ENCODE results near the gene NFATC1. TPM values are rescaled to one million over a fixed set of nuclear protein-coding genes. Genes with fewer than 3 reads are reported as not detected.

NFATC1 gene
- polyA plus RNA-seq, 1 donor from 2014 or later: 0.37 TPM

DNA sequence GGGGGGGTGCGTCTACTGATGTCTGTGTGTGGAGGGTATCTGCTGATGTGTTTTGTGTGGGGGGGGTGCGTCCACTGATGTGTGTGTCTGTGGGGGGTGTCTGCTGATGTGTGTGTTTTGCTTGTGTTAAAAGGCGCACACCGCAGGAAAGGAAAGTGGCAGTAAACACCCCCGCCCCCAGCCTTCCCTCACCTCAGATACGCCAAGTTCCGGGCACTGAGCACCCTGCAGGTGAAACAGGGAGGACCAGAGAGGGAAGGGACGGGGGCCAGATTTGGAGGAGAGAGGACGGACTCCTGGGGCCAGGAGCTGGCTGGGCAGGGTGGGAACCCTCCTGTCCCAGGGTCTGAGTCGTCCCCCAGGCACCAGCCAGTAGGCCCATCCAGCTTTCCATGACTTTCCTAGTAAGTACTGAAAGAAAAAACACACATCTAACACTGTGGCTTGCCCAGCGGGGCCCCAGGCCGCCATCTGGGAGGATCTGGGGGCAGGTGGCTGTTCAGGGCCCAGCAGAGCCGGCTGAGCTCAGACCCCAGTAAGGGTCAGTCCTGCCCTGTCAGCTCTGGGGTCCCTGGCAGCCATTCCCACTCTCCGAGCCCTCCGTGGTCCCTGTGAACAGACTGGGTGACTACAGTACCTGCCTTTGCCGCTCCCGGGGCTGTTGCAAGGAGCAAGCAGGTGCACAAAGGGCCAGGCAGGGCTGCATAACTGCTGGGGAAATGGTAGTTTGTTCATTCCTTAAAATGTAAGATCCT, 126.9 kb downstream of the NFATC1 start:
- no peak overlapping the region for H3K4me2 ChIP-seq (ENCODE audit: low read length)
- H3F3A ChIP-seq (ENCODE audit: insufficient read depth, low read length, poor library complexity, severe bottlenecking): no peaks in the 10 kb centered on the region
- no peaks in the 10 kb centered on the region for H3K36me3 ChIP-seq (ENCODE audit: insufficient read depth, low read length)
- H3K27ac ChIP-seq (ENCODE audit: low read length): no peak overlapping the region
- H2AFZ ChIP-seq (ENCODE audit: low read depth, low read length): no peak overlapping the region
- no peaks in the 10 kb centered on the region for H3K27me3 ChIP-seq (ENCODE audit: insufficient read depth, low read depth, low read length)
- H3K4me3 ChIP-seq (ENCODE audit: low read length): no peak overlapping the region
- H3K79me2 ChIP-seq (replicated peaks; ENCODE audit: insufficient read depth, low read length): no peaks in the 10 kb centered on the region
- H3K9me3 ChIP-seq (ENCODE audit: low read length): no peaks in the 10 kb centered on the region
- H4K20me1 ChIP-seq (ENCODE audit: insufficient read depth): no peaks in the 10 kb centered on the region
- TF ChIP-seq EP300 (conservative IDR thresholded peaks at IDR 0.05; ENCODE audit: poor library complexity, severe bottlenecking) (no peak), EZH2 (IDR thresholded peaks at IDR 0.05; ENCODE audit: borderline replicate concordance, insufficient read depth, low read length, poor library complexity, severe bottlenecking) (no peak), RAD21 (conservative IDR thresholded peaks at IDR 0.05) (no peak), TAF1 (IDR thresholded peaks at IDR 0.05; ENCODE audit: low read depth) (no peak), POLR2AphosphoS5 (IDR thresholded peaks at IDR 0.05) (no peak)
- TF ChIP-seq, protein P1, sequence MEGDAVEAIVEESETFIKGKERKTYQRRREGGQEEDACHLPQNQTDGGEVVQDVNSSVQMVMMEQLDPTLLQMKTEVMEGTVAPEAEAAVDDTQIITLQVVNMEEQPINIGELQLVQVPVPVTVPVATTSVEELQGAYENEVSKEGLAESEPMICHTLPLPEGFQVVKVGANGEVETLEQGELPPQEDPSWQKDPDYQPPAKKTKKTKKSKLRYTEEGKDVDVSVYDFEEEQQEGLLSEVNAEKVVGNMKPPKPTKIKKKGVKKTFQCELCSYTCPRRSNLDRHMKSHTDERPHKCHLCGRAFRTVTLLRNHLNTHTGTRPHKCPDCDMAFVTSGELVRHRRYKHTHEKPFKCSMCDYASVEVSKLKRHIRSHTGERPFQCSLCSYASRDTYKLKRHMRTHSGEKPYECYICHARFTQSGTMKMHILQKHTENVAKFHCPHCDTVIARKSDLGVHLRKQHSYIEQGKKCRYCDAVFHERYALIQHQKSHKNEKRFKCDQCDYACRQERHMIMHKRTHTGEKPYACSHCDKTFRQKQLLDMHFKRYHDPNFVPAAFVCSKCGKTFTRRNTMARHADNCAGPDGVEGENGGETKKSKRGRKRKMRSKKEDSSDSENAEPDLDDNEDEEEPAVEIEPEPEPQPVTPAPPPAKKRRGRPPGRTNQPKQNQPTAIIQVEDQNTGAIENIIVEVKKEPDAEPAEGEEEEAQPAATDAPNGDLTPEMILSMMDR (IDR thresholded peaks at IDR 0.05; ENCODE audit: poor library complexity, severe bottlenecking): no peak
- H3K9ac ChIP-seq (ENCODE audit: low read length): no peak overlapping the region
- no peaks in the 10 kb centered on the region for H3K9me2 ChIP-seq (ENCODE audit: insufficient read depth, low read length)

DNA sequence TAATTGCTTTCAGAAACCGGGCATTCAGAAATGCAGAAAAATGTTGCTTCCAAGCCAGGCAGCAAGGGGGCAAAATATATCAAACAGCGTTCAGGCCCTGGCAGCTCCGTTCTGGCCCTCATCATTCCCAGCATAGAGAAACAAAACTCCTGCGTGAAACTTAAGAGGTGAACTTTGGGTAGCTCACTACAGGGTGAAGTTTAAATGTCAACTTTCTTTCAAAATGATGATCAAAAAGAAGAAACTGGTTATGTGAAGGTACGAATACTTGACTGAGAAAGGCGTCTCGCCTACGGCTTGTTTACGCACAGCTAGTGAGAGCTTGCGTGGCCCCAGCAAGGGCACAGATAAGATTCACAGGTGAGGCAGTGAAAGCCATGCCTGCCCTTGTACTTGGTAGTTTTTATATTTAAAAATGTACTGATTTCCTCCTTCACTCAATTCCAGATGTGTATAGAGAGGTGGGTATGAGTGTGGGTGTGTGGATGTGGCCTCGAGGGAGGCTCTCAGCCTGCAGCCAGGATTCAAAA, 127.5 kb downstream of the NFATC1 start:
- Histone ChIP-seq H2AFZ (ENCODE audit: low read depth, low read length) (no peak overlapping the region), H3K36me3 (ENCODE audit: insufficient read depth, low read length) (no peaks in the 10 kb centered on the region), H3K4me3 (ENCODE audit: low read length) (no peak overlapping the region), H4K20me1 (ENCODE audit: insufficient read depth) (no peaks in the 10 kb centered on the region), H3K9me3 (ENCODE audit: low read length) (no peaks in the 10 kb centered on the region), H3K27ac (ENCODE audit: low read length) (no peak overlapping the region), H3K4me2 (ENCODE audit: low read length) (no peak overlapping the region), H3K79me2 (replicated peaks; ENCODE audit: insufficient read depth, low read length) (no peaks in the 10 kb centered on the region), H3K27me3 (ENCODE audit: insufficient read depth, low read depth, low read length) (no peaks in the 10 kb centered on the region), H3K9ac (ENCODE audit: low read length) (no peak overlapping the region), H3K9me2 (ENCODE audit: insufficient read depth, low read length) (no peaks in the 10 kb centered on the region), H3F3A (ENCODE audit: insufficient read depth, low read length, poor library complexity, severe bottlenecking) (no peaks in the 10 kb centered on the region)
- no peak for TF ChIP-seq EP300 (conservative IDR thresholded peaks at IDR 0.05; ENCODE audit: poor library complexity, severe bottlenecking)
- TF ChIP-seq SMC3 (conservative IDR thresholded peaks at IDR 0.05; ENCODE audit: poor library complexity): no peak

DNA sequence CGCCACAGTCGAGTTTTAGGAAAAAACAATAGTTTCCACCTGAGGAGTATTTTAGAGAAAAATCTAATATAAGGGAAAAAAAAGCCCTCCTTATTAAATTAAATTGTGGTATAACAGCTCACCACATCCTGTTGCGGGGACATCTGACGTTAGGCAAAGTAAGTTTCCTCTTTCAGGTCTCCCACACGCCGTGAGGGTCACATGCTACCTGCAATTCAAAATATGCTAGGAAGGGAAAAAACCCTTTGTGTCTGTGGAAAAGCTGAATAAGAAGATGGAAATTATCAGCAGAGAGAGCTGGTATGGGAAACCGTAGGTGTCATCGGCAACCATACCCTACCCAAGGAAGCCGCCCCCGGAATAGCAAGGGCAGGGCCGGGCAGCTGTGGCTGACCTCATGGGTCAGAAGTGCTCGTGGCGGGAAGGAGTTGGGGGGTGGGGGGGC, 128.0 kb downstream of the NFATC1 start:
- Histone ChIP-seq H3K79me2 (replicated peaks; ENCODE audit: insufficient read depth, low read length) (no peaks in the 10 kb centered on the region), H3K9me2 (ENCODE audit: insufficient read depth, low read length) (no peaks in the 10 kb centered on the region)

More for the DNA sequence above, 128.0 kb downstream of the NFATC1 start:
- no peak for TF ChIP-seq RAD21 (conservative IDR thresholded peaks at IDR 0.05)
- TF ChIP-seq POLR2AphosphoS5 (IDR thresholded peaks at IDR 0.05): no peak
- TF ChIP-seq REST (IDR thresholded peaks at IDR 0.05; ENCODE audit: borderline replicate concordance): no peak
- TF ChIP-seq, protein P1 (IDR thresholded peaks at IDR 0.05; ENCODE audit: poor library complexity, severe bottlenecking): no peak
- Histone ChIP-seq H3K27ac (ENCODE audit: low read length) (no peak overlapping the region), H3K4me3 (ENCODE audit: low read length) (no peak overlapping the region), H2AFZ (ENCODE audit: low read depth, low read length) (no peak overlapping the region), H4K20me1 (ENCODE audit: insufficient read depth) (no peaks in the 10 kb centered on the region), H3K4me2 (ENCODE audit: low read length) (no peak overlapping the region), H3K9ac (ENCODE audit: low read length) (no peak overlapping the region), H3K27me3 (ENCODE audit: insufficient read depth, low read depth, low read length) (no peaks in the 10 kb centered on the region), H3K9me3 (ENCODE audit: low read length) (no peaks in the 10 kb centered on the region), H3K36me3 (ENCODE audit: insufficient read depth, low read length) (no peaks in the 10 kb centered on the region), H3F3A (ENCODE audit: insufficient read depth, low read length, poor library complexity, severe bottlenecking) (no peaks in the 10 kb centered on the region)
